HG03354 (cell line): ENCODE data around the gene ADH5.
"Not testable (repeated sequence)": the region's sequence is repeated elsewhere in the genome, so short reads cannot be mapped to it uniquely, and the experiment has no call there.

Experiments
- ATAC-seq: cut with Tn5 transposase; IDR thresholded peaks from one replicate; pipeline ENCODE4 v1.9.1; 2021; ENCODE audit warnings: mild to moderate bottlenecking; ENCODE audit not compliant: unreplicated experiment, poor library complexity, severe bottlenecking

ADH5 gene

DNA sequence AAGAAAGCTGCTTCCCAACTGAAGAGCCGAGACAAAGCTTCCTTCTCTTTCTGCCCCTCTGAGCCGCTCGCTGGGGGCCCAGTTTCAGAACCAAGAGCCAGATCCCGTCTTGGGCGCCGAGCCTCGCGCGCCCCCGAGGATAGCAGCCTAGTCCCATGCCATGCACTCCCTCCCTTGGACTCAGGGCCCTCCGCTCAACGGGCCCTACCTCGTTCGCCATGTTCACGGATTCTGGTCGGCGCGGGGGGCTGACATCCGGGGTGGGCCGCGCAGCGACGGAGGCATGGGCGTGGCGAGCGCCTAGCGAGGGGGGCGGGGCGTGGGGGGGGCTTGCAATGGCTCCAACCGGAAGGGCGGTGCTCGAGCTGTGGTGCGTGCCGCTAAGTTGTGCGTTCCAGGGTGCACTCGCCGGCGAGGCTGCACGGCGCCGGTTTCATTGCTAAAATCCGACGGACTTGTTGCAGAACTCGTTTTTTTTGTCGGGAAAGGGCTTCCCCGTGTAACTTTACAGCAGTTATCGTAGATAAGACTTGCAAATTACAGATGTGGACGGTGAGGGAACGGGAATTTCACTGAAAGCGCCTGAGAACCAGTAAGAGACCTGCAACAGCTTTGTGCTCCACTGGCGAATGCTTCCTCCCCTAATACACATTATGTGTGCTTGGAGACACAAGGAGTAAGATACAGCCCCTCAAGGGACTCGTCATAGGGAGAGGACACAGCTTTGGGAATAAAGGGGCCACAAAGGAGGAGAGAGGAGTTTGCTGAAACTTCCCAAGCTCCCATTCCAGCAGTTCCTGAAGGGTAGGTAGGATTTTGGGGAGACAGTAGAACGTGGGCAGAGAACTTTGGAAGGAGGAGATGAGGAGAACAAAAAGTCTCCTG, at the start of gene ADH5:
ADH5 (minus strand) TSS at position 308 of the 885 bp plus-strand sequence; CDS start at position 220, 88 bp downstream.
- peak; percentile 95 for ATAC-seq

DNA sequence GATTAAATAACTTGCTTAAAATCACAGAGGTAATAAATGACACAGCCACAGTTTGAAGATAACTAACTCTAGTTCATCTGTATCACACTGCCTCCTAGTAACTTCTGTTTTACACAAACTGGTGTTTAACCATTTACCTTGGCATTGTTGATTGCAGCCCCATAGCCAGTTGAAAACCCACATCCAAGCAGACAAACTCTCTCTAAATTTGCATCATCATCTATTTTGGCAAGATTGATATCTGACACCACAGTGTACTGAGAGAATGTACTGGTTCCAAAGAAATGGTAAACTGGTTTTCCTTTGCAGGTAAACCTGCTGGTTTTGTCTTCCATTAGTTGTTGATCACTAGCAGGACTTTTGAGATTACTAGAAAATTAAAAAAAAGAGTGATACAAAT, 47.7 kb upstream of the ADH5 start:
- ATAC-seq = no peak

DNA sequence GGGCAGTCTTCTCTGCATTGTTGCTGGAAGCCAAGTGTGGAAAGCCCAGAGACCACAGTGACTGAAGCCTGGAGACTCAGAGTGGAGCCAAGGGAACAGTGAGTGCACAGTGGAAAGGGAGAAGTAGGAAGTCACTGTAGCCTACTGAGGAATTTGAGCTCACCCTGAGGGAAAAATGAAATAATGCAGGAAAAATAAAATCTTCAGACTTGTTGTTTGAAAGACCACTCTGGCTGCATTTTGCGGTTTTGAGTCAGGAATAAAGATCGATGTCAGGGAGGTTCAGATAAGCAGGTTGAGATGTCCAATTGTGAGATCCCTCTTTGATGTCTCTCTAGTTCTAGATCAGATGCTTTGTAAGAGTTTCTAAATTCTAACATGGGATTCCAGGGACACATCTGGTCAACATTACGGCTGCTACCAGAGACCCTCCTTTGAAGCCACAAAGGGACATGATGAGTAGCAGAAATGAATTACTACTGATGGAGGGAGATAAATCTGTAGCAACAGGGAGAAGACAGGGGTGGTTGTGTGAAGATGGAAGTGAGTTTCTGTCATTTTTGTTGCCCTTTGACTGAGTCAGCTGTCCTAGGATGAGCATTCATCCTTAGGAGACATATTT, 47.1 kb upstream of the ADH5 start:
- no peak for ATAC-seq

DNA sequence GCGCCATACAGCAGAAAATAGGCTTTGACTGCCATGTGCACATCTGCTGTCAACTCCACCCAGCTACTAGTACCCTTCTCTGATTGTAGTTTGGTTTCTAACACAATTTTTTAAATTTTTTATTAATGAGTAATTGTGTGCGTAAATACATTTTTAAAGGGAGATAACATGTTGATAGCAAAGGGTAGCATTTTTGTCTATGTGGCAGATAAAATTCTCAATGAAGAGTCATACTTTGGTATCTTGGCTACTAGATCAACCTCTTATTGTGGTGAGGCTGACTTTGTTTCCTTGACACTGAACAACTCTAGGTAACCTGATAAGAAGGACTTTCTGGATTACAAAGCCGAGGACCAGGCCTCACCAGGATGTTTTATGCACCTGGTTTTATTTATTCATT, 46.0 kb upstream of the ADH5 start:
- ATAC-seq = no peak

DNA sequence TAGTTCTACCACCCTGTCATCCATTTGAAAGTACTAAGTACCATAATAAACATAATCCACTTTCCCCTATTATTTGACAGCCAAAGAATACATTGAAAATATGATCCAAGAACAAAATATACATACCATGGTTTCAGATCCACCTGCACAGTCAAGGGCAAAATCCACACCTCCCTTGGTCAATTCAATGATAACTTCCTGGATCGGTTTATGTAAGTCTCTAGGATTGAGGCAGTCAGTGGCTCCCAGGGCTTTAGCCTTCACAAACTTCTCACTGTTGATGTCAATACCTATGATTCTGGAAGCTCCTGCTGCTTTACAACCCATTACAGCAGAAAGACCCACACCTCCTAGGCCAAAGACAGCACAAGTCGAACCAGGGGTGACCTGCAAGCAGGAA, 42.8 kb upstream of the ADH5 start:
- no peak for ATAC-seq

DNA sequence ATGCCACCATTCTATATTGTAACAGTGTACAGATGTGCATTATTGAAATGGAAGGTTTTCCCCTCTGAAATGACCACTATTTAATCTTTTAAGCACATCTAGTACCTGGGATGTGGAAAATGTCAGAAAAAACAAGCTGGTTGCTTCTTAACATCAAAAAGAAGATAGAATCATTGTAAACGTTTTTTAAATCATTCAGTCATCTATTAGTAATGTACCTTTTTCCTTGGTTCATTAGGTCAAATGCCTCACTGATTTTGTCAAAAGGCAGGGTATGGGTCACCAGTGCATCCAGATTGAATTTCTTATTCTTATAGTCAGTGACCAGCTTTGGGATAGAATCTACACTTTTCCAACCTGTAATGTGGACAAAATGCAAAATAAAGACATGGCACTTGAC, 37.8 kb upstream of the ADH5 start:
- no peak for ATAC-seq

DNA sequence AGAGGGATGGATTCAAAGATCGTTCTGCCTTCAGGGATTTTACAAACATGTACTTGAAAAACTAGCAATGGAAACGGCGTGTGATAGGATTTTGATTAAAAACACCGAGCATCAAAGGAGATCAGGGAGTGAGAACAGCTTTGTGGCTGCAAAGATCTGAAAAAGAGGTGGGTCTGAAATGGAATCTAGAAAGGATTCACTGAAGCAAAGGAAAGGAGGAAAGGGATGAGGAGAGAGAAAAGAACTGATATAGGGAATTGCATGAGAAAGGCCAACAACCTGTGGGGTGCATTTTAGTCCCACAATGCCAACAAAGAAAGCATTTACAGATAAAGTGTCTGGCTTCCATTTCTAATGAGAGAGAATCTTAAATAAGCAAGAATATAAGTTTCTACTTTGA, 32.4 kb upstream of the ADH5 start:
- ATAC-seq = no peak

DNA sequence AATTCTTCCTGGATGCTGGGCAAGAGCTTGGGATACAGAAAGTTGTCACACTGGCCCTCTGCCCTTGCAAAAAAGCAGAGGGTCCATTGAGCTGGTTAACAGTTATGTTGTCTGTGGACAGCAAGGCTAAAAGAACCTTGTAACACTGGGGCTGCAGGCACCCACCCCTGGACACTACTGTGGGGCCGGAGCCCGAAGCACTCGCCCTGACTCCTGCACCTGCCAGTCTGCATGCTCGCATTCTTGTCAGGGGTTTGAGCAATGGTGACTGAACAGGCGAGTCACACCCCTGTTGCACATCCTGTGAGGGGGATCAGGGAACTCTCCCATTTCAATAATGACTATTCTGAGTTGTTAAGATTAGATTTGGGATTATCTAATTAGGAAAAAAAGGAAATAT, 31.9 kb upstream of the ADH5 start:
- ATAC-seq = no peak

DNA sequence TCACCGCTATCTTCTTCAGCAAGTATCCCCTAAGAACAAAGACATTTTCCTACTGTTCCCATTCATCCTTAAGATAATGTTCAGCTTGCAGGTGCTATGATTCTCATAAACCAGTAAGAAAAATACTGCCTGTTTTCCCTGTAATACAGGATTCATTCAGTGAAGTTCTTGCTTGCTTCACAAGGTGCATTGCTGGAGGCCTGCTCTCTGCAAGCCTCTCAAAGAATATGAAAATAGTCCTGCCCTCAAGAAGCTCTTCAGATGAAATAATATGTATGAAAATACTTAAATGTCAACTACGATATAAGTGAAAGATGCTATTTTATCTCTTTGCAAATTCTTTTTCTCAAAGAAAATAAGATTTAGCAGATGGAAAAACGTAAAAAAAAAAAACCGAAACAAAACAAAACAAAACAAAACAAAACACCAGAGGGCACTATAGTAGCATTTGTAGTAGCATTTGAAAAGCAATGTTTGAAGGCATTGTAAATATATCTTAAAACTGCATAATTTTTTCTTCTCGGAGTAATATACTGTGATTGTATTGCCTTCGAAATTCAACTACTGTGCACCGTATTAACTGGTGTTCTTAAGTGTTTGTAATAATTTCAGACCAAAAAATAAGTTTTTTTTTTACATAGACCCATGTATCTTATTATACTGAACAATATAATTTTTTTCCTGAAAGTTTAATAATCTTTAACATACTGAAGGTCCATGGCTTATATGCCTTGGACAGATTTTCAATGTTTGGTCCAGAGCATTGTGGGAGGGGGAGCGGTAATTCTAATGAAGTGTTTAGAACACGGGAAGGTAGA, 29.5 kb upstream of the ADH5 start:
- no peak for ATAC-seq

DNA sequence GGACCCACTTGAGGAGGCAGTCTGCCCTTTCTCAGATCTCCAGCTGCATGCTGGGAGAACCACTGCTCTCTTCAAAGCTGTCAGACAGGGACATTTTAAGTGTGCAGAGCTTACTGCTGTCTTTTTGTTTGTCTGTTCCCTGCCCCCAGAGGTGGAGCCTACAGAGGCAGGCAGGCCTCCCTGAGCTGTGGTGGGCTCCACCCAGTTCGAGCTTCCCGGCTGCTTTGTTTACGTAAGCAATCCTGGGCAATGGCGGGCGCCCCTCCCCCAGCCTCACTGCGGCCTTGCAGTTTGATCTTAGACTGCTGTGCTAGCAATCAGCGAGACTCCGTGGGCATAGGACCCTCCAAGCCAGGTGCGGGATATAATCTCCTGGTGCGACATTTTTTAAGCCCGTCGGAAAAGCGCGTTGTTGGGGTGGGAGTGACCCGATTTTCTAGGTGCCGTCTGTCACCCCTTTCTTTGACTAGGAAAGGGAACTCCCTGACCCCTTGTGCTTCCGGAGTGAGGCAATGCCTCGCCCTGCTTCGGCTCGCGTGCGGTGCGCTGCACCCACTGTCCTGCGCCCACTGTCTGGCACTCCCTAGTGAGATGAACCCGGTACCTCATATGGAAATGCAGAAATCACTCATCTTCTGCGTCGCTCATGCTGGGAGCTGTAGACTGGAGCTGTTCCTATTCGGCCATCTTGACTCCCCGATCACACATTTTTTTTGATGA, 28.7 kb upstream of the ADH5 start:
- not testable (repeated sequence) for ATAC-seq

DNA sequence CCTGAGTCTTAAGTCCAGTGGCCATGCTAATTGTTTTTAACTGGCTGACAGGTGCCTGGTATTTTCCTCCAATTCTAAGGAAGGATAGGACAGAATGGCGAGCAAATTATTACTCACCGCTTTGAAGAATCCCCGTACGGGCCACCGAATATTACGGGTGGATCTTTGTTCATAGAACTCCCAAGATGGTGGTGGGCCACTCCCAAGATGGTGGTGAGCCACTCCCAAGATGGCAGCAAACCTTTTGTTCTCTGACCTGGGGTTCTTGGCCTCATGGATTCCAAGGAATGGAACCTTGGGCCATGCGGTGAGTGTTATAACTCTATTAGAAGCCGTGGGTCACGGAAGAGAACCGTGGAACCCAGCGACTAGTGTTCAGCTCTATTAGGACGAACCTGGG, 20.7 kb upstream of the ADH5 start:
- ATAC-seq = not testable (repeated sequence)

DNA sequence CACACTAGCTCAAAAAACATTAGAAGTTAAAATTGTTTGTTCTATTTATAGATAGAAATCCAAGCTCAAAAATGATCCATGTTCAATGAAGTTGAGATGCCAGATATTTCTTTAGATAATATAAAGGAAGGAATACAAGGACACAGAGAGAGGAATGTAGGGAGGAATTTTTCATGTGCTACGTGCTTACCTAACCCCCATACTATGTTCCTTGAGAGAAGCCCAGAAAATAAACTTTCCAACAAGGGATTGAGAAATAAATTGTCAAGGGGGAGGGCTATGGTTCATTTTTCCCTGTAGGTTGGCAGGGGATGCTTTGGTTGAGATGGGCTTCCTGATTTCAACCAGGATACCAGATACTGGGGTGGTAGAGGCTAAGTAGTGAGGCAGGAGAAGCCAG, 15.6 kb upstream of the ADH5 start:
- ATAC-seq = no peak

DNA sequence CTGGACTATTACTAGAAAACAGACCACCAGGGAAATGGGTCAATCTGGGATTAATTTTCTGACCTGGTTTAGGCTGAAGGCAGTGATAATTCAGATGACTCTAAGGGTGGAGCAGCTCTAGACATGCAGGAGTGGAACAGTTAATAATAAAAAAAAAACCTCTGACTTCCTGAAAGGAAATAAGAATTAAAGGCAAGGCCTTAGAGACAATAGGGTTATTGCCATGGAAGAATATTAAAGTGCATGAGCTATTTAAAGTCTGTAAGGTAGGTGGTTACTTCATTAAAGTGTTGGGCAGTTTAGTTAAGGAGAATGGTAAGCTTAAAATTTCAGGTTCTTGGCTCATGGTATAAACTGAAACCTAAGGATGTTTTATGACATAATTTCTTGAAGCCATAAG, 14.6 kb upstream of the ADH5 start:
- no peak for ATAC-seq

DNA sequence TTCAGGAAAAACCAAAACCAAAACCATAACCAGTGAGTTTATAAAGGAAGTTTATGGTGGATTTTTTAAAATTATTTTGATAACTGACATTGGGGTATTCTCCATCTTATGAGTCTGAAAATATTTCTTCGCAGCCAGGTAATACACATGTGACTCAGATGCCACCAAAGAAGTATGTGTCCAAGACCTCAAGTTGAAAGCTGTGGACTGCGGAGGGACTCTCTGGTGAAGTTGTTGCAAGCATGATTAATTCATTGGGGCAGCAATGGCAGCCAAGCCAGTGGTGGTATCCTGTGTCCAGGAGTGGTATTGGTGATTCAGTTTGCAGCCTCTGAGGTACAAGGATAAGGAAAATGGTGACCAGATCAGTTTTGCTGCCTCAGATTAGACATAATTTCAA, 14.0 kb upstream of the ADH5 start:
- ATAC-seq = no peak

DNA sequence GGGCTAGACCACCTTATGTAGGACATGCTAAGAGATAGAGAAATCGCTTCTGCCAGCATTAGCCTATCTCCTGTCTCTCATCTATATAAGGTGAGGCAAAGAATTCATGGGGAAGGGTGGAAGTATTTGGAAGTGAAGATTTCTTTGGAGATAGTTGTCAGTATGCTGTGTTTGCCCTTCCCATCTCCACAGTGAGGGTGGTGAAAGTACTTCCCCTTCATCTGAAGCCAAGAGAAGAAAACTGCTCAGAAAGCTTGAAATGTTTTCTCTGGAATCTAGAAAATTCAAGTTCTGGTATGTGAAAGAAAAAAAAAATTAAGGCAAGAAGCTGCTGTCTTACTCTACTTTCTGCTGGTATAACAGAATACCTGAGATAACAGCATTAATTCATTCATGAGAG, 12.3 kb upstream of the ADH5 start:
- no peak for ATAC-seq

DNA sequence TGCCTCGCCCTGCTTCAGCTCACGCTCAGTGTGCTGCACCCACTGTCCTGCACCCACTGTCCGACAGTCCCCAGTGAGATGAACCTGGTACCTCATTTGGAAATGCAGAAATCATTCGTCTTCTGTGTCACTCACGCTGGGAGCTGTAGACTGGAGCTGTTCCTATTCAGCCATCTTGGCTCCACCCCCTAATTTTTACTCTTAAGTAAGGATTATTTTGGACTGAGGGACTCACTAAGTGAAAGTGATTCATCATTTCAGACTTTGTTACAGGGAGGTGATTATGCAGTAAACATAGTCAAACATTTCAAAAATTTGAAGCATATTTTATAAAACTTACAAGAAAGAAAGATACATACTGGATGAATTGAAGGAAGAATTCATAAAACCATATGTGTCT, 11.2 kb upstream of the ADH5 start:
- ATAC-seq = not testable (repeated sequence)

DNA sequence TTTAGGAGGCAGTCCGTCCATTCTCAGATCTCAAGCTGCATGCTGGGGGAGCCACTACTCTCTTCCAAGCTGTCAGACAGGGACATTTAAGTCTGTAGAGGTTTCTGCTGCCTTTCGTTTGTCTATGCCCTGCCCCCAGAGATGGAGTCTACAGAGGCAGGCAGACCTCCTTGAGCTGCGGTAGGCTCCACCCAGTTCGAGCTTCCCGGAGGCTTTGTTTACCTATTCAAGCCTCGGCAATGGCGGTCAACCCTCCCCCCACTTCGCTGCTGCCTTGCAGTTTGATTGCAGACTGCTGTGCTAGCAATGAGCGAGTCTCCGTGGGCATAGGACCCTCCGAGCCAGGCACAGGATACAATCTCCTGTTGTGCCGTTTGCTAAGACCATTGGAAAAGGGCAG, 10.7 kb upstream of the ADH5 start:
- no peak for ATAC-seq

DNA sequence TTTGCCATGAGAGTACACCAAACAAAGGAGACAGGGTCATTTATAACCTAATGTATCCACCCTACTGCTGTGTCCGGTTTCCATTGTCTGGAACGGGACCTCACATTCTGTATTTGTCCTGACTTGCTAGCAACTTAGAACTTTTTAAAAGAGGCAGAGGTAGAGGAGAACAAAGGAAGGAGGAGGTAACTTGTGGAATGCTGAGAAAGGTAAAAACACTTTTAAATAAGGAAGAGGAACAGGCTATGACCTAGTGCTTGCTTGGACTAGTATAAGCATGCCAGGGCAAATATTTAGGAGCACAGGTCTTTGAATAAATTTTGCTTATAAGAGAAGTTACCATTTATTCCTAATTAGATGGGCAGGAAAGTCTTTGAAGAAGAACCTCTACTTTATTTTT, 3.3 kb upstream of the ADH5 start:
- ATAC-seq = not testable (repeated sequence)

DNA sequence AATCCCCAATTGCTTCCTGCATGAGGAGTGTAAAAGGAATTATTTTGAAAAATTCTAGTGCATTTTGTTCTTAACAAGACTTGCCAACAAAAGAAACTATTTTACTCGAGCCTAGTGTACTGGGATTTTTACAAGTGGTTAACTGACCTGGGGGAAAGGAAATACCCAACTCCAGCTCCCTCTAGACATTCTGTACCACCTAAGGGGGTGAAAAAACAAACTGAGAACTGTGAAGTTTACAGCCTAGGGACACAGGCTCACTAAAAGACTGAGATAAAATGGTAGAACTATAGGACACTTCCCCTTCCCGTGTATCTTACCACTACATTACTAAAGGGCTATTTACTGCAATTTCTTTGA, 2.6 kb upstream of the ADH5 start:
- no peak for ATAC-seq
